GM10266 (cell line): ENCODE results near the gene HYAL1.

Experiments
- DNase-seq: peaks from one replicate; pipeline ENCODE4 v3.0.0; 2012; ENCODE audit errors: extremely low spot score
- TF ChIP-seq, protein P1 (sequence below): IDR thresholded peaks from 2 replicates; pipeline ENCODE4 v1.5.1; 2012; ENCODE audit warnings: mild to moderate bottlenecking, low read depth; ENCODE audit not compliant: control insufficient read depth, insufficient read depth; ENCODE audit errors: missing control alignments

The HYAL1 gene

DNA sequence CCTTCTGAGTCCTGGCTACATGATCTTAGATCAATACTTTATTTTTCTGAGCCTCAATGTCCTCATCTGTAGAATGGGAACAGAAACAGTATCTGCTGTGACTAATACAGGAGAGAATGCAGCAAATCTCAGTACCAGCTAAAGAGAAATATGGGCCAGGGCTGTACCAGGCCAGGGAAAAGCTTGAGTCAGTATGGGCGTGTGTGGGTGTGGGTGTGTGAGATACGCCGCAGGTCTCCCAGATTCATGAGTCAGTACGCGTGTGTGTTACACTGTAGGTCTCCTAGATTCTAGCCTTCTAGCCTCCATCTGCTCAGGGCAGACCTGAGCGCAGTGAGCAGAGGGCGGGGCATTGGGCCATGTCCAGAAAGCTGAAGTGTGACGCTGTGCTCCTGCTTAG, 52.2 kb downstream of the HYAL1 start:
- TF ChIP-seq, protein P1, sequence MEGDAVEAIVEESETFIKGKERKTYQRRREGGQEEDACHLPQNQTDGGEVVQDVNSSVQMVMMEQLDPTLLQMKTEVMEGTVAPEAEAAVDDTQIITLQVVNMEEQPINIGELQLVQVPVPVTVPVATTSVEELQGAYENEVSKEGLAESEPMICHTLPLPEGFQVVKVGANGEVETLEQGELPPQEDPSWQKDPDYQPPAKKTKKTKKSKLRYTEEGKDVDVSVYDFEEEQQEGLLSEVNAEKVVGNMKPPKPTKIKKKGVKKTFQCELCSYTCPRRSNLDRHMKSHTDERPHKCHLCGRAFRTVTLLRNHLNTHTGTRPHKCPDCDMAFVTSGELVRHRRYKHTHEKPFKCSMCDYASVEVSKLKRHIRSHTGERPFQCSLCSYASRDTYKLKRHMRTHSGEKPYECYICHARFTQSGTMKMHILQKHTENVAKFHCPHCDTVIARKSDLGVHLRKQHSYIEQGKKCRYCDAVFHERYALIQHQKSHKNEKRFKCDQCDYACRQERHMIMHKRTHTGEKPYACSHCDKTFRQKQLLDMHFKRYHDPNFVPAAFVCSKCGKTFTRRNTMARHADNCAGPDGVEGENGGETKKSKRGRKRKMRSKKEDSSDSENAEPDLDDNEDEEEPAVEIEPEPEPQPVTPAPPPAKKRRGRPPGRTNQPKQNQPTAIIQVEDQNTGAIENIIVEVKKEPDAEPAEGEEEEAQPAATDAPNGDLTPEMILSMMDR: no peak
- no peak for DNase-seq

DNA sequence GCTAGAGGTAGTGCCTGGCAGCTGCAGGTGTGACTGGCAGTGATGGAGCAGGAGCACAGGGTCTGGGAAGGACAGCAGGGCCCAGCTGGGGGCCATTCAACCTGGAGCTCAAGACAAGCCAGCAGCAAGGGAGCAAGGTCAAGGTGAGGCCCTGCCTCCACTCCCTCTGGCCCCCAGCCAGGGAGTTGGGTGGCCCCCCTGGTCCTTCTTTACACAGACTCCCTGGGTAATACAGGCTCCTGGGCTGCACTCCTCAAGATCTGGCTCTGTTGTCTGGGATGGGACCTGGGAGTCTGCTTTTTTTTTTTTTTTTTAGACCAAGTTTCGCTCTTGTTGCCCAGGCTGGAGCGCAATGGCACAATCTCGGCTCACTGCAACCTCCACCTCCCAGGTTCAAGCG, 52.9 kb downstream of the HYAL1 start:
- DNase-seq: no peak
- TF ChIP-seq, protein P1: no peak
